Measurements from ENCODE around the gene ZSCAN2. TPM values are rescaled to one million over a fixed set of nuclear protein-coding genes. Genes with fewer than 3 reads are reported as not detected.

ZSCAN2 gene
- total RNA-seq, 4 donors from 2014 or later: 1.1 to 55.9 (median 8.1) TPM

DNA sequence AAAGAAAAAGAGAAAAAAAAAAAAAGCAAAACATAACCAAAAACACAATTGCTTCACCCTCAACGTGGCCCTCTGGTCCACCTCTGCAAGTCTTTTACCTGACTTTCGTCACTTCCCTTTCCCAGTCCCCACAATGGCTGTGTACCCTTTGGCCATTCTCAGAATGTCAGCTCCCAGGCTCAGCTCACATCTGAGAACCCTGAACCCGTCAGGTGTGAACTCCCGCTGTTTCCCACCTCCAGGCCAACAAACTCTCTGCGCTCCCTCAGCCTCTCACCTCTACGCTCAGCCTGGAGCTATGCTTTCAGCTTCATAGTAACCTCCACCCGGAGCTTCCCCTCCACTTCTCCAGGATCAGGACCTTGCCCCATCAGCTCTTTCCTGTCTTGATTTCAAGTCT lies 23.6 kb downstream of the ZSCAN2 start:
- peaks cover 15 to 25% of the 10 kb centered on the region in 2 donors for H3K9me3 ChIP-seq
- WGBS, 2 donors (ENCODE audit: low coverage in 1 of 2): 80 to 93% methylated on average over 3 to 7 of the region's 7 CpGs
- TF ChIP-seq POLR2AphosphoS5 (IDR thresholded peaks at IDR 0.05) (no peak), POLR2A (IDR thresholded peaks at IDR 0.05) (no peak), EP300 (IDR thresholded peaks at IDR 0.05; ENCODE audit: low read depth) (no peak)
- TF ChIP-seq, protein P1, sequence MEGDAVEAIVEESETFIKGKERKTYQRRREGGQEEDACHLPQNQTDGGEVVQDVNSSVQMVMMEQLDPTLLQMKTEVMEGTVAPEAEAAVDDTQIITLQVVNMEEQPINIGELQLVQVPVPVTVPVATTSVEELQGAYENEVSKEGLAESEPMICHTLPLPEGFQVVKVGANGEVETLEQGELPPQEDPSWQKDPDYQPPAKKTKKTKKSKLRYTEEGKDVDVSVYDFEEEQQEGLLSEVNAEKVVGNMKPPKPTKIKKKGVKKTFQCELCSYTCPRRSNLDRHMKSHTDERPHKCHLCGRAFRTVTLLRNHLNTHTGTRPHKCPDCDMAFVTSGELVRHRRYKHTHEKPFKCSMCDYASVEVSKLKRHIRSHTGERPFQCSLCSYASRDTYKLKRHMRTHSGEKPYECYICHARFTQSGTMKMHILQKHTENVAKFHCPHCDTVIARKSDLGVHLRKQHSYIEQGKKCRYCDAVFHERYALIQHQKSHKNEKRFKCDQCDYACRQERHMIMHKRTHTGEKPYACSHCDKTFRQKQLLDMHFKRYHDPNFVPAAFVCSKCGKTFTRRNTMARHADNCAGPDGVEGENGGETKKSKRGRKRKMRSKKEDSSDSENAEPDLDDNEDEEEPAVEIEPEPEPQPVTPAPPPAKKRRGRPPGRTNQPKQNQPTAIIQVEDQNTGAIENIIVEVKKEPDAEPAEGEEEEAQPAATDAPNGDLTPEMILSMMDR (IDR thresholded peaks at IDR 0.05): no peak
- no peaks in the 10 kb centered on the region for H3K4me1 ChIP-seq
- no peak for DNase-seq
- no peaks in the 10 kb centered on the region for H3K27me3 ChIP-seq
- H3K4me3 ChIP-seq: no peak overlapping the region
- intact Hi-C loops (cut with DNase I; ENCODE audit: low total_unique reads): no loop called here
- no peak overlapping the region for H3K27ac ChIP-seq
- in situ Hi-C loops (cut with MboI; ENCODE audit: low pct_ligation_motif_present in 1 of 4, low pct_unique_long_range_greater_than_20kb in 1 of 4, low sequenced_read_pairs in 3 of 4): no loop called here
- peaks cover 0 to 35% (median 8%) of the 10 kb centered on the region in 4 donors for H3K36me3 ChIP-seq

DNA sequence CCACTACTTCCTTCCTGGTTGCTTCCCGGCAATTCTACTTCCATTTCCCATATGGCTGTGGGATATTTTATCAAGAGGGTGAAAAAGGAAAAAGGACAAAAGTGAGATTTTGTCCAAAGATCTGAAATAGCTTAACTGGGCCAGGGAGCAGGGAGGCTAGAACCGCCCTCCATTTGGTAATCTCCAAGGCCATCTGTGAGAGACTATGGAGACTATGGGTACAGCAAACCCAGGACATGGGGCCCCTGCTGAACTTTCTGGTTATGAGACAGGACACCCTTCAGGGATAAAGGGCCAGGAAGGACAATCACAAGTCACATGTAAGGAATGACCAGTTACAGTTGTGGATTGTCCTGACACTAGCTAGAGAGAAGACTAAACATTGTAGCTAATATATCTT lies 24.3 kb downstream of the ZSCAN2 start:
- no peaks in the 10 kb centered on the region for H3K27me3 ChIP-seq
- no peak overlapping the region for H3K27ac ChIP-seq
- H3K36me3 ChIP-seq: peaks cover 0 to 33% (median 8%) of the 10 kb centered on the region in 4 donors
- intact Hi-C loops (cut with DNase I; ENCODE audit: low total_unique reads): no loop called here
- H3K9me3 ChIP-seq: peaks cover 15 to 25% of the 10 kb centered on the region in 2 donors
- in situ Hi-C loops (cut with MboI; ENCODE audit: low pct_ligation_motif_present in 1 of 4, low pct_unique_long_range_greater_than_20kb in 1 of 4, low sequenced_read_pairs in 3 of 4): no loop called here
- no peak for DNase-seq
- WGBS, 2 donors (ENCODE audit: low coverage in 1 of 2): 93% methylated on average over 2 of the region's 2 CpGs; no CpG with 5 or more reads in 1 of the 2 donors
- no peak overlapping the region for H3K4me3 ChIP-seq
- TF ChIP-seq EP300 (IDR thresholded peaks at IDR 0.05; ENCODE audit: low read depth) (no peak), POLR2AphosphoS5 (IDR thresholded peaks at IDR 0.05) (no peak), POLR2A (IDR thresholded peaks at IDR 0.05) (no peak)
- TF ChIP-seq, protein P1 (IDR thresholded peaks at IDR 0.05): no peak
- H3K4me1 ChIP-seq: no peaks in the 10 kb centered on the region

DNA sequence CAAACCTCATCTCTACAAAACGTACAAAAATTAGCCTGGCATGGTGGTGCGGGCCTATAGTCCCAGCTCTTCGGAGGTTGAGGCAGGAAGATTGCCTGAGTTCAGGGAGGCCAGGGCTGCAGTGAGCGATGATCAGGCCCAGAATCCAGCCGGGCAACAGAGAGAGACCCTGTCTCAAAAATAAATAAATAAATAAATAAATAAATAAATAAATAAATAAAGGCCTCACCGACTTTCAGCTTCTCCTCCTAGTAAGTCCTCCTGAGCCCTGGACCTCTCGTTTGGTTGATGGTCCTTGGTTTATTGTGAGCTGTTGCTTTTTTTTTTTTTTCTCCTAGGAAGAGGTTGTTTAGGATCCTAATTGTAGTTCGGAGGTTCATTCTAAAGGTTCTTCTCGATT lies 28.2 kb downstream of the ZSCAN2 start:
- intact Hi-C loops (cut with DNase I; ENCODE audit: low total_unique reads) (no loop called here), in situ Hi-C loops (cut with MboI; ENCODE audit: low pct_ligation_motif_present in 1 of 4, low pct_unique_long_range_greater_than_20kb in 1 of 4, low sequenced_read_pairs in 3 of 4) (no loop called here)
- DNase-seq: no peak
- Histone ChIP-seq H3K9me3 (no peaks in the 10 kb centered on the region), H3K4me3 (no peak overlapping the region), H3K4me1 (peaks cover 10 to 22% (median 13%) of the 10 kb centered on the region in 4 donors), H3K27ac (no peak overlapping the region), H3K36me3 (no peaks in the 10 kb centered on the region), H3K27me3 (no peaks in the 10 kb centered on the region)
- TF ChIP-seq, protein P1 (IDR thresholded peaks at IDR 0.05): no peak
- TF ChIP-seq EP300 (IDR thresholded peaks at IDR 0.05; ENCODE audit: low read depth): no peak
- TF ChIP-seq POLR2AphosphoS5 (IDR thresholded peaks at IDR 0.05): no peak
- no peak for TF ChIP-seq POLR2A (IDR thresholded peaks at IDR 0.05)
- 93 to 94% methylated on average over 8 to 9 of the region's 9 CpGs for WGBS, 2 donors (ENCODE audit: low coverage in 1 of 2)

DNA sequence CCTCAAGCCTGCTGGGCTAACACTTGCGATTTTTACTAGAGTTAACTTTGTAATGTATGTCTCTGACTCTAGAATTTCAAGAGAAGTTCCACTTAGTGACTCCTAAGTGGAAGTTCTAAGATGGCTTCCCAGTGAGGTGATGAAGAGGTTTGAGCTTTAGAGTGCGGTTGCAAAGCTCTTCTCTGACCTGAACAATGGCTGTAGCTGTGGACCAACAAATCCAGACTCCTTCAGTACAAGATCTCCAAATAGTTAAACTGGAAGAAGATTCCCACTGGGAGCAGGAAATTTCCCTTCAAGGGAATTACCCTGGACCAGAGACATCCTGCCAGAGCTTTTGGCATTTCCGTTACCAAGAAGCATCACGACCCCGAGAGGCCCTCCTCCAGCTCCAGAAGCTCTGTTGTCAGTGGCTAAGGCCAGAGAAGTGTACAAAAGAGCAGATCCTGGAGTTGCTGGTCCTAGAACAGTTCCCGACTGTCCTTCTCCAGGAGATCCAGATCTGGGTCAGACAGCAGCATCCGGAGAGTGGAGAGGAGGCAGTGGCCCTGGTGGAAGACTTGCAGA lies 31.0 kb downstream of the ZSCAN2 start:
- H3K4me1 ChIP-seq: peaks cover 18 to 41% (median 27%) of the 10 kb centered on the region in 4 donors
- H3K27ac ChIP-seq: peak overlapping the region; percentile 90 to 97 (median 94)
- H3K4me3 ChIP-seq: peak overlapping the region; percentile 51 to 70 (median 53)
- WGBS, 2 donors (ENCODE audit: low coverage in 1 of 2): 0 to 37% methylated on average over 1 to 7 of the region's 7 CpGs
- H3K36me3 ChIP-seq: no peaks in the 10 kb centered on the region
- intact Hi-C loops (cut with DNase I; ENCODE audit: low total_unique reads) (no loop called here), in situ Hi-C loops (cut with MboI; ENCODE audit: low pct_ligation_motif_present in 1 of 4, low pct_unique_long_range_greater_than_20kb in 1 of 4, low sequenced_read_pairs in 3 of 4) (no loop called here)
- no peak for DNase-seq
- TF ChIP-seq POLR2A (IDR thresholded peaks at IDR 0.05) (no peak), POLR2AphosphoS5 (IDR thresholded peaks at IDR 0.05) (no peak), EP300 (IDR thresholded peaks at IDR 0.05; ENCODE audit: low read depth) (no peak)
- TF ChIP-seq, protein P1 (IDR thresholded peaks at IDR 0.05): no peak
- no peaks in the 10 kb centered on the region for H3K9me3 ChIP-seq
- no peaks in the 10 kb centered on the region for H3K27me3 ChIP-seq
